Cardiac fibroblast (primary cell): Measurements from ENCODE around the gene PTPRD.

Experiments used
- DNase-seq, 2 donors: peaks; one replicate each; pipeline versions ENCODE4 v3.0.0 to v3.0.0-alpha.2; 2010; ENCODE audit warnings: low read depth in 2 of 2
- H3K4me3 ChIP-seq, 2 donors: replicated peaks in 1 of 2; 1 replicate in 1 of 2; 2 replicates in 1 of 2; pipeline ENCODE4 v1.5.1; 2011; ENCODE audit warnings: low read depth in 2 of 2, low read length in 2 of 2, mild to moderate bottlenecking in 2 of 2, moderate library complexity in 1 of 2
- CTCF ChIP-seq: IDR thresholded peaks from one replicate; pipeline ENCODE4 v1.5.1; 2011; ENCODE audit warnings: low read depth, mild to moderate bottlenecking, low read length, inconsistent platforms

Gene PTPRD

GRCh38 chr9:9750719-9751118 lies 862.1 kb downstream of the PTPRD start:
- TF ChIP-seq CTCF, result no peak
- H3K4me3 ChIP-seq, result no peak overlapping the region
- DNase-seq, result no peak

GRCh38 chr9:9749591-9749990 lies 863.2 kb downstream of the PTPRD start:
- no peak overlapping the region for H3K4me3 ChIP-seq
- DNase-seq, result no peak
- no peak for TF ChIP-seq CTCF

GRCh38 chr9:9747787-9748186 lies 865.0 kb downstream of the PTPRD start:
- TF ChIP-seq CTCF, result no peak
- DNase-seq, result peak in 1 of 2 donors; percentile 0
- no peak overlapping the region for H3K4me3 ChIP-seq

- TF ChIP-seq CTCF, result no peak
- no peak for DNase-seq
- H3K4me3 ChIP-seq, result no peak overlapping the region
Measured at GRCh38 chr9:9746826-9747225, 866.0 kb downstream of the PTPRD start.

- no peak for TF ChIP-seq CTCF
- DNase-seq, result no peak
- no peak overlapping the region for H3K4me3 ChIP-seq
Measured at GRCh38 chr9:9743822-9744221, 869.0 kb downstream of the PTPRD start.

GRCh38 chr9:9730174-9730573 lies 882.6 kb downstream of the PTPRD start:
- DNase-seq, result no peak
- TF ChIP-seq CTCF, result no peak

GRCh38 chr9:9729082-9729481 lies 883.7 kb downstream of the PTPRD start:
- TF ChIP-seq CTCF, result no peak
- no peak overlapping the region for H3K4me3 ChIP-seq
- DNase-seq, result no peak

More at GRCh38 chr9:9730174-9730573, 882.6 kb downstream of the PTPRD start:
- no peak overlapping the region for H3K4me3 ChIP-seq
